Tibial artery (tissue), 4 donors: ENCODE data around the gene FOXA3.
A peak's percentile ranks its signal among the peaks of the same experiment; 100 is the strongest.
"Not testable (repeated sequence)": the region's sequence is repeated elsewhere in the genome, so short reads cannot be mapped to it uniquely, and the experiment has no call there.

Source experiments
- DNase-seq, 2 donors: peaks; one replicate each; pipeline ENCODE4 v3.0.0-alpha.2; 2019
- H3K27ac ChIP-seq, 2 donors: fragments of 200-600 bp; sonication (generic) in 1 of 2; 1 replicate in 1 of 2; 2 replicates in 1 of 2; pipeline ENCODE4 v1.5.1; 2018 to 2019; ENCODE audit warnings: mild to moderate bottlenecking in 1 of 2
- H3K27me3 ChIP-seq, 2 donors: fragments of 200-600 bp; sonication (generic) in 1 of 2; one replicate each; pipeline versions ENCODE4 v1.5.1 to v1.6.0; 2016 to 2019
- H3K36me3 ChIP-seq, 3 donors: fragments of 200-600 bp; sonication (generic) in 2 of 3; one replicate each; pipeline ENCODE4 v1.5.1; 2016 to 2019; ENCODE audit warnings: mild to moderate bottlenecking in 2 of 3
- H3K4me1 ChIP-seq, 4 donors: fragments of 200-600 bp; sonication (generic) in 2 of 4; 1 replicate in 3 of 4; 2 replicates in 1 of 4; pipeline ENCODE4 v1.5.1; 2016 to 2019
- H3K4me3 ChIP-seq, 2 donors: fragments of 200-600 bp; sonication (generic) in 1 of 2; 1 replicate in 1 of 2; 2 replicates in 1 of 2; pipeline ENCODE4 v1.5.1; 2018 to 2019; ENCODE audit warnings: mild to moderate bottlenecking in 2 of 2
- H3K9me3 ChIP-seq, 3 donors: fragments of 200-600 bp; sonication (generic) in 1 of 3; one replicate each; pipeline ENCODE4 v1.5.1; 2016 to 2019
- intact Hi-C: fragments of 100-400 bp; cut with DNase I; formaldehyde crosslinking; loops from one replicate; pipeline ENCODE4 v1.15.0; 2023; ENCODE audit warnings: low total_unique reads
- TF ChIP-seq, protein P1 (sequence below), 2 experiments: fragments of 200-600 bp in 1 of 2; fragments of 450-650 bp in 1 of 2; IDR thresholded peaks; one replicate each; pipeline ENCODE4 v1.5.1; 2017 to 2019; ENCODE audit warnings: antibody characterized with exemption in 2 of 2, mild to moderate bottlenecking in 1 of 2, moderate library complexity in 1 of 2

The FOXA3 gene

DNA sequence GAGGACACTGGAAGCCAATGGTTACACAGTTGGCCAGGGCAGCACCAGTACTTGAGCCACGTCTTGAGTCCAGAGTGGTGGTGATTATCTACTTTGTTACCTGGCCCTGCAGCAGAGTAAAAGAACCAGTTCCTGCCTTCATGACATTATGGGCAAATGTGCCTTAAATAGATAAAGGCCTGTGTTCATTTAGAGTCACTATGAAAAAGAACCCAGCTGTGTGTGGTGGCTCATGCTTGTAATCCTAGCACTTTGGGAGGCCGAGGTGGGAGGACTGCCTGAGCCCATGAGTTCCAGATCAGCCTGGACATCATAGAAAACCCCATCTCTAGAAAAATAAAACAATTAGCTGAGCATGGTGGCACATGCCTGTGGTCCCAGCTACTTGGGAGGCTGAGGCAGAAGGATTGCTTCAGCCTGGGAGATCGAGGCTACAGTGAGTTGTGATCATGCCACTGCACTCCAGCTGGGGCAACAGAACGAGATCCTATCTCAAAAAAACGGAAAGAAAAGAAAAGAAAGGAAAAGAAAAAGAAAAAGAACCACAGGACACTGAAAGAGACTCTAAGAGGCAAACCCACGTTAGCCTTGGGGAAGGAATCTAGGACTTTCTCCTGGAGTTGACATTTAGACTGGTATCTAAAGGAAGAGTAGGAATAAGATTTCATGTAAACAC, 25.2 kb downstream of the FOXA3 start:
- Histone ChIP-seq H3K4me1 (peaks cover 3 to 21% (median 15%) of the 10 kb centered on the region in 4 donors), H3K27ac (no peak overlapping the region), H3K9me3 (no peaks in the 10 kb centered on the region), H3K27me3 (no peaks in the 10 kb centered on the region), H3K4me3 (no peak overlapping the region), H3K36me3 (peaks cover 2 to 41% (median 16%) of the 10 kb centered on the region in 3 donors)
- TF ChIP-seq, protein P1, sequence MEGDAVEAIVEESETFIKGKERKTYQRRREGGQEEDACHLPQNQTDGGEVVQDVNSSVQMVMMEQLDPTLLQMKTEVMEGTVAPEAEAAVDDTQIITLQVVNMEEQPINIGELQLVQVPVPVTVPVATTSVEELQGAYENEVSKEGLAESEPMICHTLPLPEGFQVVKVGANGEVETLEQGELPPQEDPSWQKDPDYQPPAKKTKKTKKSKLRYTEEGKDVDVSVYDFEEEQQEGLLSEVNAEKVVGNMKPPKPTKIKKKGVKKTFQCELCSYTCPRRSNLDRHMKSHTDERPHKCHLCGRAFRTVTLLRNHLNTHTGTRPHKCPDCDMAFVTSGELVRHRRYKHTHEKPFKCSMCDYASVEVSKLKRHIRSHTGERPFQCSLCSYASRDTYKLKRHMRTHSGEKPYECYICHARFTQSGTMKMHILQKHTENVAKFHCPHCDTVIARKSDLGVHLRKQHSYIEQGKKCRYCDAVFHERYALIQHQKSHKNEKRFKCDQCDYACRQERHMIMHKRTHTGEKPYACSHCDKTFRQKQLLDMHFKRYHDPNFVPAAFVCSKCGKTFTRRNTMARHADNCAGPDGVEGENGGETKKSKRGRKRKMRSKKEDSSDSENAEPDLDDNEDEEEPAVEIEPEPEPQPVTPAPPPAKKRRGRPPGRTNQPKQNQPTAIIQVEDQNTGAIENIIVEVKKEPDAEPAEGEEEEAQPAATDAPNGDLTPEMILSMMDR (IDR thresholded peaks at IDR 0.05) = no peak
- intact Hi-C loops = loop anchor here (10.0 kb wide), 1 partner anchor 125 kb away; no protein-coding TSS in a partner anchor
- DNase-seq = no peak

GRCh38 chr19:45890877-45891276, 26.8 kb downstream of the FOXA3 start:
- Histone ChIP-seq H3K4me1 (peaks cover 0 to 9% (median 3%) of the 10 kb centered on the region in 4 donors), H3K27ac (no peak overlapping the region), H3K9me3 (no peaks in the 10 kb centered on the region), H3K4me3 (no peak overlapping the region), H3K36me3 (peaks cover 8 to 49% (median 23%) of the 10 kb centered on the region in 3 donors), H3K27me3 (no peaks in the 10 kb centered on the region)
- TF ChIP-seq, protein P1 (IDR thresholded peaks at IDR 0.05) = no peak
- intact Hi-C loops = no loop called here
- DNase-seq = no peak

- Histone ChIP-seq H3K27me3 (no peaks in the 10 kb centered on the region), H3K4me3 (no peak overlapping the region), H3K27ac (no peak overlapping the region), H3K4me1 (peaks cover 0 to 7% (median 0%) of the 10 kb centered on the region in 4 donors), H3K9me3 (no peaks in the 10 kb centered on the region), H3K36me3 (peaks cover 14 to 75% (median 41%) of the 10 kb centered on the region in 3 donors)
- intact Hi-C loops = no loop called here
- TF ChIP-seq, protein P1 (IDR thresholded peaks at IDR 0.05) = no peak
- DNase-seq = peak in 1 of 2 donors; percentile 49
These were observed 31.4 kb downstream of the FOXA3 start for GRCh38 chr19:45895519-45895972.

- H3K27me3 ChIP-seq, DNase-seq, H3K9me3 ChIP-seq, intact Hi-C loops, H3K4me3 ChIP-seq, H3K27ac ChIP-seq: not testable (repeated sequence)
- H3K36me3 ChIP-seq = peaks cover 14 to 70% (median 36%) of the 10 kb centered on the region in 3 donors
- peaks cover 0 to 12% (median 5%) of the 10 kb centered on the region in 4 donors for H3K4me1 ChIP-seq
These were observed 32.0 kb downstream of the FOXA3 start for GRCh38 chr19:45895983-45896599.

GRCh38 chr19:45897261-45897812, 33.2 kb downstream of the FOXA3 start:
- Histone ChIP-seq H3K27ac (no peak overlapping the region), H3K9me3 (no peaks in the 10 kb centered on the region), H3K36me3 (peaks cover 14 to 60% (median 34%) of the 10 kb centered on the region in 3 donors), H3K4me1 (peaks cover 0 to 19% (median 11%) of the 10 kb centered on the region in 4 donors), H3K27me3 (no peaks in the 10 kb centered on the region), H3K4me3 (no peak overlapping the region)
- intact Hi-C loops = no loop called here
- no peak for DNase-seq
- TF ChIP-seq, protein P1 (IDR thresholded peaks at IDR 0.05) = no peak

GRCh38 chr19:45899253-45899652, 35.1 kb downstream of the FOXA3 start:
- H3K27ac ChIP-seq = no peak overlapping the region
- intact Hi-C loops = no loop called here
- H3K4me1 ChIP-seq = peaks cover 0 to 25% (median 14%) of the 10 kb centered on the region in 4 donors
- TF ChIP-seq, protein P1 (IDR thresholded peaks at IDR 0.05) = no peak
- H3K36me3 ChIP-seq = peaks cover 14 to 50% (median 34%) of the 10 kb centered on the region in 3 donors
- H3K4me3 ChIP-seq = no peak overlapping the region
- no peaks in the 10 kb centered on the region for H3K9me3 ChIP-seq
- DNase-seq = no peak
- H3K27me3 ChIP-seq = no peaks in the 10 kb centered on the region
